Calu3 (cell line): ENCODE results near the gene ZNF664. TPM values are rescaled to one million over a fixed set of nuclear protein-coding genes. Genes with fewer than 3 reads are reported as not detected.
A peak's percentile ranks its signal among the peaks of the same experiment; 100 is the strongest.

Experiments used
- BruUV-seq: library from RNA; stranded (reverse); fragments of 400-500 nt; replicated peaks from 2 replicates; lab custom pipeline; 2021; lab: Mats Ljungman, UMichigan
- CTCF ChIA-PET: fragments of 300-600 bp; sonication (Branson Sonifier 250); formaldehyde crosslinking; loops from one replicate; lab custom pipeline; 2022; ENCODE audit warnings: antibody characterized with exemption; lab: Charles Lee
- DNase-seq: peaks from one replicate; pipeline ENCODE4 v3.0.0; 2022
- H3K27ac Mint-ChIP-seq: one replicate; pipeline ENCODE4 v1.8.0; 2022; ENCODE audit warnings: mixed read lengths; ENCODE audit not compliant: unreplicated experiment
- H3K27me3 Mint-ChIP-seq: one replicate; pipeline ENCODE4 v1.8.0; 2022; ENCODE audit warnings: mixed read lengths; ENCODE audit not compliant: unreplicated experiment
- H3K36me3 Mint-ChIP-seq: one replicate; pipeline ENCODE4 v1.8.0; 2022; ENCODE audit warnings: mild to moderate bottlenecking, moderate library complexity, mixed read lengths; ENCODE audit not compliant: insufficient read depth, unreplicated experiment
- H3K4me1 Mint-ChIP-seq: one replicate; pipeline ENCODE4 v1.8.0; 2022; ENCODE audit warnings: mild to moderate bottlenecking, low read depth, mixed read lengths; ENCODE audit not compliant: unreplicated experiment
- H3K4me3 Mint-ChIP-seq: one replicate; pipeline ENCODE4 v1.8.0; 2022; ENCODE audit warnings: mild to moderate bottlenecking, low read depth, moderate library complexity, mixed read lengths; ENCODE audit not compliant: unreplicated experiment
- H3K9me3 Mint-ChIP-seq: one replicate; pipeline ENCODE4 v1.8.0; 2022; ENCODE audit warnings: low read depth, mixed read lengths; ENCODE audit not compliant: unreplicated experiment
- intact Hi-C: fragments of 100-400 bp; cut with micrococcal nuclease; formaldehyde crosslinking; loops from one replicate; pipeline ENCODE4 v1.10.0; 2022; ENCODE audit not compliant: unreplicated experiment
- total RNA-seq: library from RNA; stranded (reverse); gene quantifications from 2 replicates; pipeline ENCODE4 v1.2.3, GENCODE V29; 2022
- TF ChIP-seq, protein P1 (sequence below): fragments of 200-600 bp; IDR thresholded peaks from one replicate; pipeline ENCODE4 v1.8.0; 2022; ENCODE audit warnings: antibody characterized with exemption; ENCODE audit not compliant: unreplicated experiment

Gene ZNF664
- total RNA-seq, 1 experiment from 2014 or later: 130 TPM

DNA sequence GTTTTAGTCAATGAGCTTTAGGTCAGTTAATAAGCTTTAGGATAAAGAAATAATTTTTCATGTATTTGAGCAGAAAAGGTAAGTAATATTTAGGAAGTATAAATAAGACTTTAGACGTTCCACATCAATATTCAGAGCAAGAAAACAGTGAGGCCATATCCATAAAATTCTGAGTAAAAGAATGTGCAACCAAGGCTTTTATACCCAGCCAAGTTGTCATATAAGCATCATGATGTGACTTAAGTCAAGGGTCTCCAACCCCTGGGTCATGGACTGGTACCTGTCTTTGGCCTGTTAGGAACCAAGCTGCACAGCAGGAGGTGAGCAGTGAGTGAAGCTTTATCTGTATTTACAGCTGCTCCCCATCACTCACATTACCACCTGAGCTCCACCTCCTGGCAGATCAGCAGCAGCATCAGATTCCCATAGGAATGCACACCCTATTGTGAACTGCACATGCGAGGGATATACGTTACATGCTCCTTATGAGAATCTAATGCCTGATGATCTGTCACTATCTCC, 74.1 kb downstream of the ZNF664 start:
- Mint-ChIP-seq H3K27ac (no peak overlapping the region), H3K4me1 (peaks cover 9% of the 10 kb centered on the region), H3K4me3 (no peak overlapping the region), H3K27me3 (no peaks in the 10 kb centered on the region), H3K36me3 (no peaks in the 10 kb centered on the region), H3K9me3 (peaks cover 14% of the 10 kb centered on the region)
- intact Hi-C loops: no loop called here
- no TSS peak for BruUV-seq
- DNase-seq: no peak
- TF ChIP-seq, protein P1, sequence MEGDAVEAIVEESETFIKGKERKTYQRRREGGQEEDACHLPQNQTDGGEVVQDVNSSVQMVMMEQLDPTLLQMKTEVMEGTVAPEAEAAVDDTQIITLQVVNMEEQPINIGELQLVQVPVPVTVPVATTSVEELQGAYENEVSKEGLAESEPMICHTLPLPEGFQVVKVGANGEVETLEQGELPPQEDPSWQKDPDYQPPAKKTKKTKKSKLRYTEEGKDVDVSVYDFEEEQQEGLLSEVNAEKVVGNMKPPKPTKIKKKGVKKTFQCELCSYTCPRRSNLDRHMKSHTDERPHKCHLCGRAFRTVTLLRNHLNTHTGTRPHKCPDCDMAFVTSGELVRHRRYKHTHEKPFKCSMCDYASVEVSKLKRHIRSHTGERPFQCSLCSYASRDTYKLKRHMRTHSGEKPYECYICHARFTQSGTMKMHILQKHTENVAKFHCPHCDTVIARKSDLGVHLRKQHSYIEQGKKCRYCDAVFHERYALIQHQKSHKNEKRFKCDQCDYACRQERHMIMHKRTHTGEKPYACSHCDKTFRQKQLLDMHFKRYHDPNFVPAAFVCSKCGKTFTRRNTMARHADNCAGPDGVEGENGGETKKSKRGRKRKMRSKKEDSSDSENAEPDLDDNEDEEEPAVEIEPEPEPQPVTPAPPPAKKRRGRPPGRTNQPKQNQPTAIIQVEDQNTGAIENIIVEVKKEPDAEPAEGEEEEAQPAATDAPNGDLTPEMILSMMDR: no peak
- CTCF ChIA-PET: no interaction called here

DNA sequence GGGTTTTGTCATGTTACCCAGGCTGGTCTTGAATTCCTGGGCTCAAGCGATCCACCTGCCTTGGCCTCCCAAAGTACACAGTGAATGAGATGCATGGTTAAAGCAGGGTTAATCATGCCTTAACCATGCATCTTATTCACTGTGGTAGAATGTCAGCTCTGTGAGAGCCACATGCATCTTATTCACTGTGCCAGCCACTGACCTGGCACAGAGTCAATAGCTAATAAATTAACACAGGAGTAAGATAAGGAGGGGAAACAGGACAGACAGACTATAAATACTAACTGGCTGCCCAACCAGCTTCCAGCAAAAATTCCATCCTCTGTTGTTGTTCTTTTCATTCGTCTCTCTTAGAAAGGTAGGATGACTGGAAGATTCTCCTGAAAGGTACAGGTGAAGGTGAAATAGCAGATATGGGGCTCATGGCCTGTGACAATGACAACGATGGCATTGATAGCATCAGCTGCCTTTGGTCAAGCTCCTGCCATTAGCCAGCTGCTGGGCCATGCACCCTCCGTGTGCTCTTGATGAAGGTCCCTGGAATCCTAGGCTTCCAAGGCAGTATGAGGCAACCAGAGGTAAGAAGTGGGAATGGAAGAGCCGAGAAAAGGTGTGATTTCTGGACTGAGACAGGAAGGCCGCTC, 76.6 kb downstream of the ZNF664 start:
- BruUV-seq: no TSS peak
- peaks cover 14% of the 10 kb centered on the region for H3K27me3 Mint-ChIP-seq
- H3K4me1 Mint-ChIP-seq: peaks cover 9% of the 10 kb centered on the region
- intact Hi-C loops: no loop called here
- H3K4me3 Mint-ChIP-seq: no peak overlapping the region
- TF ChIP-seq, protein P1: no peak
- CTCF ChIA-PET: interaction anchor here (0.7 to 0.9 kb wide), 2 partner anchors 18 to 286 kb away, joined by 3 to 4 read pairs; no protein-coding TSS in a partner anchor
- peaks cover 14% of the 10 kb centered on the region for H3K9me3 Mint-ChIP-seq
- DNase-seq: no peak
- peak overlapping the region; percentile 36 for H3K27ac Mint-ChIP-seq
- H3K36me3 Mint-ChIP-seq: no peaks in the 10 kb centered on the region

DNA sequence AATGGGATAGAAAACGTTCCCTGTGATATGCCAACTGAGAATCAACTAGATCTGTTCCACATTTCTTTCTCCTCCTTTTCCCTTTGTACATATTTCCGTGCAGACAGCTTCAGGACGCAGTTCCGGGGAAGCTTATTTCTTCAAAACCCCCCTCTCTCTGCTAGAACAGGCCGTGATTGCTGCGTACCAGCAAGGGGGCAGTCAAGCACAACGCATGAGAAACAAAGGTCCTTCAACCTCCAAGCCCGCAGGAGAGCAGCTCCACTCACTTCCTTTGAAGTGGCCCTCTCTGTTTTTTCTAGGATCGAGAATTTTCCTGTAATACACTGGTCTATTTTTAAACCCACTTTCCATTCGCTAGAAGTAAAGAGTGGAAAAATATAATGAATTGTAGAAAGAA, 80.8 kb downstream of the ZNF664 start:
- Mint-ChIP-seq H3K4me3 (no peak overlapping the region), H3K4me1 (peaks cover 9% of the 10 kb centered on the region), H3K9me3 (no peaks in the 10 kb centered on the region), H3K27me3 (peaks cover 19% of the 10 kb centered on the region), H3K36me3 (no peaks in the 10 kb centered on the region), H3K27ac (no peak overlapping the region)
- intact Hi-C loops: no loop called here
- BruUV-seq: no TSS peak
- CTCF ChIA-PET: no interaction called here
- TF ChIP-seq, protein P1: no peak
- DNase-seq: no peak

DNA sequence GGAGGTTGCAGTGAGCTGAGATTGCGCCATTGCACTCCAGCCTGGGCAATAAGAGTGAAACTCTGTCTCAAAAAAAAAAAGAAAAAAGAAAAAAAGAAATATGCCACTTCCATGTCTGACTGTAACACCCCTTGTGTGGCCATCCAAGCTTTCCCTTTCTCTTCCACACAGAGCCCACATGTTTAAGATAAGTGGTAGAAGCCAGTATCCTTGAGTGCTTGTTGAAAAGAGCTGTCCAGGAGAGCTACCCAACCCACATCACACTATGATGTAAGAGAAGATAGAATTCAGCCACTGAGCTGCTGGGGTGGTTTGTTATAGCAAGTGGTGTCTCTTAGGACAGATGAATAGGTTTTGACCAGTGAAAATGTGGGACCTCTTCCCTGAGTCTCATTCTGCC, 82.1 kb downstream of the ZNF664 start:
- BruUV-seq: no TSS peak
- peaks cover under 1% of the 10 kb centered on the region for H3K4me1 Mint-ChIP-seq
- intact Hi-C loops: no loop called here
- no peaks in the 10 kb centered on the region for H3K36me3 Mint-ChIP-seq
- TF ChIP-seq, protein P1: no peak
- CTCF ChIA-PET: interaction anchor here (0.7 kb wide), 2 partner anchors 9 to 35 kb away, joined by 3 to 4 read pairs; no protein-coding TSS in a partner anchor
- no peak for DNase-seq
- peaks cover 19% of the 10 kb centered on the region for H3K27me3 Mint-ChIP-seq
- H3K4me3 Mint-ChIP-seq: no peak overlapping the region
- no peak overlapping the region for H3K27ac Mint-ChIP-seq
- H3K9me3 Mint-ChIP-seq: peaks cover 3% of the 10 kb centered on the region
